HG03378 (cell line): Measurements from ENCODE around the gene HDAC7.

Source experiments
- ATAC-seq: cut with Tn5 transposase; IDR thresholded peaks from one replicate; pipeline ENCODE4 v1.9.1; 2021; ENCODE audit warnings: mild to moderate bottlenecking, moderate library complexity; ENCODE audit not compliant: unreplicated experiment

Gene HDAC7

GRCh38 chr12:47797441-47797840 is 22.3 kb downstream of the HDAC7 start:
- no peak for ATAC-seq

DNA sequence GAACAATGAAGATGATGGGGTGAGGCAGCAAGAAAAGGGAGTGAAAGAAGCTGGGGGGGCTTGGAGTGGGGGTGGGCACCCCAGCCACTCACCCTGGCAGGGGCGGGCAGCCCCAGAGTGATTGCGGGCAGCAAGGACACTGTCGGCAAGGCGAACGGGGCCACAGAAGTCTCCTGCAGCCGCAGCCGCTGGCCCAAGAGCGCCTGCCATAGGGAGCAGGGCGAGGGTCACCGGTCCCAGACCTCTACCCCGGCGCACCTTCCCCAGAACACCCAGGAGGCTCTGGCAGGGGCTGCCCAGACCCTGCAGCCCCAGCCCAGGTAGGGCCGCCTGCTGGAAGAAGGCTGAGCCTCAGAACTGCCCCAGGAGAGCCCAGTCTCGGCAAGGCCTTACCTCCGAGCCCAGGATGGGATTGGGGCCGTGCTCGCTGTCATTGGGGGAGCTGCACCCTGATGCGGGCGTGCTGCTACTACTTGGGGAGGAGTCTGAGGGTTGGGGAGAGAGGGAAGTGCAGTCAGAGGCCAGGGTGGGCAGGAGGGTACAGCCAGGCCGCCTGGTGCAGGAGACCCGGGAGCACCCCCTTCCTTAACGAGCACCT is 23.8 kb downstream of the HDAC7 start:
- ATAC-seq, result no peak

DNA sequence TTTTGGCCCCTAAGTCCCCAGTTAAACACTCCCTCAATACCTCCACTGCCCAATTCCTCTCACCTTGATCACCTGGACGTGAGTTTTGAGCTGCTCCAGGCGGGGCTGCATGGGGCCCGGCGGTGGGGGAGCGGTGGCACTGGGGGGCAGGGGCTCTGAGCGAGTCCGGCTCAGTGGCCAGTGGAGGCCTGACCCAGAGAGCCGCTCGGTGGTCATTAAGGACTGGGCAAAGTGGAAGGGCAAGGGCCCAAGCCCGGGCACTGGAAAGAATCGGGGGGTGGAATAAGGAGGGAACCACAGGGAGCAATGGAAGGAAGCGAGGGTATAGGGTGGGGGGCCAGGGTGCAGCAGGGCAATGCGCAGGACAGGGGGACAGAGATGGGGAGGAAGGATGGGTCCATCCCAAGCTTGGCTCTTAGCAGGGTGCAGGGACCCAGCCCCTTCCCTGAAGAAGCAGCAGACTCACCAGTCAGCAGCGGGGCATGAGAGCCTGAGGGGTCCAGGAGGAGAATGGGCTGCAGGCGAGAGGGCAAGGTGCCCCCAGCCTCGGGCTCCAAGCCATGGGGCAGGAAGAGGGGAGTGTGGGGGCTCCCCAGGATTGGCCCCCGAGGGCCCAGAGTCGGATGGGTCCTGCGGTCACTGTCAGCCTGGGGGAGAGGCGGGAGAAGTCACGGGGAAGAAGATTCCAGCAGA is 24.4 kb downstream of the HDAC7 start:
- ATAC-seq, result no peak

DNA sequence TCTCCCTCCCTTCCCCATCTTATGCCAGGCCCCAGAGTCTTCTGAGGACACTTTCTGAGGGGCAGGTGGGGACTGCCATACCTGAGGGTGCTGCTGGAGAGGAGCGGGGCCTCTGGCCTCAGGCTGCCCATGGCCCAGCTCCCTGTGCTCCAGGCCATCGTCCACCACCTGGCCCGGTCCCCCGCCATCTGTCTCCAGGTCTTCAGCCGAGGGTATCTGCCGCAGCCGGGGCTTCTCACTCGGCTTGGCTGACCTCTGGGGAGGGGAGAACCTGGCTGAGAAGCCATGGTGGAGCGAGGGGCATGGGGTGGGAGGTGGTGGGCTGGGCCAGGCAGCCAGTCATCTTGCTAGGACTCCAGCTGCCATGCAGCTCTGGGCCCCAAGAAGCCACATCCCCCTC is 25.0 kb downstream of the HDAC7 start:
- ATAC-seq, result no peak

- ATAC-seq, result no peak
Measured at GRCh38 chr12:47793015-47793681, 26.6 kb downstream of the HDAC7 start.

GRCh38 chr12:47791874-47792273 is 27.8 kb downstream of the HDAC7 start:
- no peak for ATAC-seq

DNA sequence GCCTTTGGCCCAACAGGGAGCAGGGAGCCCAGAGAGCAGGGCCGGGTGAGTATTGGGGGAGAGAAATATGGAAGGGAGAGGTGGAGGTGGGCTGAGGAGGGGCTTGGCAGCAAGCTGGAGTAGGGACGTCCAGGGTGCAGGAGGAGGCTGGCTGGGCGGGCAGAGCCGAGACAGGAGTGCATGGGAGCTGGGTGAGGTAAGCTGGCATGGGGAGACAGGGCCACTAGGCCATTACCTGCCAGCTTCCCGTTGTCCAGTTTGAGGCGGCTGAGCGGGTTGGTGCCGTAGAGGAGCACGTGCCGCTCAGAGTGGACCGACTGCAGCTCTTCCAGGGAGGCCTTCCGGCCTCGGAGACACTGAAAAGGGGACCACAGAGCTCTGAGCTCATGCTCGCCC is 28.4 kb downstream of the HDAC7 start:
- ATAC-seq, result no peak

GRCh38 chr12:47790676-47791350 is 28.9 kb downstream of the HDAC7 start:
- no peak for ATAC-seq

DNA sequence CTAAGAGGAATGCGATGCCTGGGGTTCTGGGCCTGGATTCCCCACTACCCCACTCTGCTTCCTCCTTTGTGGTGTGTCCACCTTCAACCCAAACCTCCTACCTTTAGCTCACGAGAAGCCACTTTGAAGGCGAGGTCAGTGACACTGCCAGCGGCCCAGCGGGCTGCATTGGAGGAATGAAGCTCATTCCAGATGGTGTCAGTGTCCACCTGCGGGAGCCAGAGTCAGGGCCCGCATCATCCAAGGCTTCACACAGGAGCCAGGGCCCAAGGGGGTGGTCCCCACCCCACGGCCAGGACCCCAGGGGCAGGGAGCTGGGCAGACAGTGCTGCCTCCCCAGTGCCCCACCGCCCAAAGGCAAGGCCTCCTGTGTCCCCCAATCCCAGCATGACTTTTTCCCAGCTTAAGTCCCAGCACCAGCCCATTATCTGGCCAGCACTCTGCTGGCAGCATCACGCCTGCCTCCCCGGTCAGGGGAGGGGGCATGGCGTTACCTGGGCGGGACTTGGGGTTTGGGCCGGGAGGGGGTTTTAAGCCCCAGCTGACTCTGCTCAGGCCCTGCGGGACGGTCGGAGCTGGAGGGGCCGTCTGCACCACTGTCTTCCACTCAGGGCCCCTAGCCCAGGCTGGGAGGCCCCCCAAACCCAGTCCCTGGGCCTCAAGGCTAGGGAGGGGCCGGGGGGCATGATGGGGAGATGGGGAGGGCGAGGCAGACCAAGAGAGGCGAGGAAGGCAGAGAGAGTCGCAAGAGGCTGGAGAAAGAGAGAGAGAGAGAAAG is 29.8 kb downstream of the HDAC7 start:
- no peak for ATAC-seq

GRCh38 chr12:47789141-47789540 is 30.6 kb downstream of the HDAC7 start:
- no peak for ATAC-seq

DNA sequence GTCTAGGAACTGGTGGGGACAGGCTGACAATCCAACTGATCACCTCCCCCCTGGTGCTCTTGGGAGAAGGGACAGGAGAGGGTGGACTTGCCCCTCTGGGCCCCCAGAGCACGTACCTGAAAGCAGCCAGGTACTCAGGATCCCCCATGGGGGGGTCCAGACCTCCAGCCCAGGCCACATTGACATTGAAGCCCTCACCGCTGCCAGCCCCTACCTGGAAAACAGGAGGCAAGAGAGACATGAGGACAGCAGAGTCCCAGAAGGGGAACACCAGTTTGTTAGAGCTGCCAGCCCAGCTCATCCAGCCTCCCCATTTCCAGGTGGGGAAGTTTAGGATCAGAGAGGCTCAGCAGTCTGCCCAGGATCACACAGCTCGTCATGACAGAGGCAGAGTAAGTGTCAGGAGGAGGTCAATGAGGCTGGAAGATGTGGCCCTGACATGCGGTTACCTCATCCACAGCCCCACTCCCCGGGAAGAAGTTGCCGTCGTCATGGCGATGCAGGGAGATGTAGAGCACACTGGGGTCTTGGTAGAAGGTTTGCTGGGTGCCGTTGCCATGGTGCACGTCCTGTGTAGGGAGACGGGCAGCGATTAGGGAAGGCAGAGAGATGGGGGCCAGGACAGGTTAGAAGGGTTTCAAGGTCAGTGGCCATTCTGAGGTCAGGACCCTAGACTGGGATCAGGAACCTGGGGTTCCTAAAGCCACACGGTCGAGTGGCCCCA is 31.9 kb downstream of the HDAC7 start:
- ATAC-seq, result no peak

- ATAC-seq, result no peak
Measured at GRCh38 chr12:47786662-47787280, 32.9 kb downstream of the HDAC7 start.

GRCh38 chr12:47785887-47786661 is 33.6 kb downstream of the HDAC7 start:
- no peak for ATAC-seq

- no peak for ATAC-seq
Measured at GRCh38 chr12:47785036-47785886, 34.4 kb downstream of the HDAC7 start.

DNA sequence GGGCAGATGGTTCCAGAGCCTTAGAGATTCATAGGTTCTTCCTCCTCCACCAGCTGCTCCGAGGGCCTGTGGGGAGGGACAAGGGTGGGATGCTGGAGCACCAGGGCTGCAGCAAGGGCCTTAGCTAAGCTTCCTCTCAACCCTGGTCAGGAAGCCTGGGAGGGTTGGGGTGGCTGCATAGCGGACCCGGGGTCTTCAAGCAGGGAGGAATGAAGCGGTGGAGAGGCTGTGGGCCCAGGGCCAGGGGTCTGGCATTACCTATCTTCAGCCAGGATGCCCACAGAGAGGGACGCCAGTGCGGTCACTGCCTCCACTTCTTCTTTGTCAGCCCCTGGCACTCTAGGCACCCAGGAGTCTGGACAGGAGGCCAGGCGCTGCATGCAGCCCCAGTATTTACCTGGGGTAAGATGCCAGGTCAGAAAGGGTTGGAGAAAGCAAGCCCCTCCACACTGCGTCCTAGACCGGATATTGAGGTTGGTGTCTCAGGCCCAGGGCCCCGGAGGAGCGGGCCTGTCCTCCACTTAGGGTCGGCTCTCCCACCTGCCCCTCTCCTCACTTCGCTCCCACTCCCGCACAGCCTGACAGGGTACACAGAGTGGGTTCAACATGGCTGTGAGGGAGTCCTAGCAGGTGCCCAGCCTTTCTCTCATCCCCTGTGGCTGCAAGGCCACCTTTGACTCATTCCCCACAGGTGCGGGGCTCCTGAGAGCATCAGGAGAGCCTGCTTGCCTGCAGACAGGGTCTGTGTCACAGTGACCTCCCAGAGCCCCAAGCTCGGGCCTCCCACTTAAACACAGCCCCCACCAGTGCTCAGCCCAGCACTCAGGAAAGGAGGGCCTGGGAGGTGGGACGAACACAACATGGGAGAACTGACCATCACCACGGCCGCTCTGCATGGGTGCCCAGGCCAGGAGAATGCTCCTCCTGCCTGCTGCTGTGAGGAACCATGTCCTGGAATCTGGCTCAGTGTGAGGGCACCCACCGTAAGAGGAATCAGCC is 35.6 kb downstream of the HDAC7 start:
- ATAC-seq, result no peak

GRCh38 chr12:47783024-47783755 is 36.5 kb downstream of the HDAC7 start:
- no peak for ATAC-seq
